GM13977 (cell line): ENCODE data around the gene SUN2.

ENCODE experiments used
- DNase-seq: peaks from one replicate; pipeline ENCODE4 v3.0.0; 2012; ENCODE audit warnings: low spot score
- in situ Hi-C: fragments of 300-500 bp; cut with MboI; formaldehyde crosslinking; loops from one replicate; pipeline ENCODE4 v1.12.0; 2022; ENCODE audit warnings: low sequenced_read_pairs, low pct_unique_long_range_greater_than_20kb, mixed read lengths, inconsistent platforms; ENCODE audit not compliant: unreplicated experiment
- TF ChIP-seq, protein P1 (sequence below): IDR thresholded peaks from 2 replicates; pipeline ENCODE4 v1.5.1; 2012; ENCODE audit warnings: mild to moderate bottlenecking, control low read depth; ENCODE audit not compliant: insufficient read depth; ENCODE audit errors: extremely low read depth, missing control alignments

SUN2 gene

DNA sequence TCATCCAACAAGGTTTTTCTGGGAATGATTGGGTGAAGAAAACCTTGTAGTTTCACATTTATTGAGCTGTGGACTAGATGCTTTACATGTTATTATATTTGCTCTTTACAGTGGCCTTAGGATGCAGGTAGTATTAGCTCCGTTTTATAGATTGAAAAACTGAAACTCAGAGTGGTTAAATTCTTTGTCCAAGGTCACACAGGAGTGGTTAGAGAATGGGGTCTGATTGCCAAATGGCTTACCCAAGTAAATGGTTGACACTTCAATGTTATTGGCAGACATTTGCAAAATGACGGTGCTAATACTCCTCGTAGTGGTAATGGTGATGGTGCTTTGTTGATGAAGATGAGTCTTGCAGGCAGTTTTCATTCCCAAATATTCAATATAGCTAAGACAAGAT is 47.8 kb downstream of the SUN2 start:
- TF ChIP-seq, protein P1, sequence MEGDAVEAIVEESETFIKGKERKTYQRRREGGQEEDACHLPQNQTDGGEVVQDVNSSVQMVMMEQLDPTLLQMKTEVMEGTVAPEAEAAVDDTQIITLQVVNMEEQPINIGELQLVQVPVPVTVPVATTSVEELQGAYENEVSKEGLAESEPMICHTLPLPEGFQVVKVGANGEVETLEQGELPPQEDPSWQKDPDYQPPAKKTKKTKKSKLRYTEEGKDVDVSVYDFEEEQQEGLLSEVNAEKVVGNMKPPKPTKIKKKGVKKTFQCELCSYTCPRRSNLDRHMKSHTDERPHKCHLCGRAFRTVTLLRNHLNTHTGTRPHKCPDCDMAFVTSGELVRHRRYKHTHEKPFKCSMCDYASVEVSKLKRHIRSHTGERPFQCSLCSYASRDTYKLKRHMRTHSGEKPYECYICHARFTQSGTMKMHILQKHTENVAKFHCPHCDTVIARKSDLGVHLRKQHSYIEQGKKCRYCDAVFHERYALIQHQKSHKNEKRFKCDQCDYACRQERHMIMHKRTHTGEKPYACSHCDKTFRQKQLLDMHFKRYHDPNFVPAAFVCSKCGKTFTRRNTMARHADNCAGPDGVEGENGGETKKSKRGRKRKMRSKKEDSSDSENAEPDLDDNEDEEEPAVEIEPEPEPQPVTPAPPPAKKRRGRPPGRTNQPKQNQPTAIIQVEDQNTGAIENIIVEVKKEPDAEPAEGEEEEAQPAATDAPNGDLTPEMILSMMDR: no peak
- DNase-seq: no peak
- in situ Hi-C loops: no loop called here

DNA sequence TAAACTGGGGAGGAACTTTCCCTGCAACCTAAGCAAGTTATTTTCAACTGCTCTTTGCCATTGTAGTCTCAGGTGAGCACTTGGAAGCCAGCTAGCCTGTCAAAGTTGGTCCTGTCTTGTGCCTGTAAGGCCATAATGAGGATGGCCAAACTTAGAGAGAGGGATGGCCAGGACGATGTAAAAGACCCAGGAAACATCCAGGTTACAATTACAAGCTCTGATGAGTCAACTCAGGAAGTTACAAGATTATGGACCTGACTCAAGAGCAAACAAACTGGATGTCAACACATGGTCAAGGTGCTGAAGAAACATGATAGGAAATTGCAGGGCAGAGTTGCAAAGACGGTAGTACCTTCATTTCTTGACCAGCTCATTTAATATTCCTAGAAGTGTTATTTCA is 48.5 kb downstream of the SUN2 start:
- TF ChIP-seq, protein P1: no peak
- in situ Hi-C loops: no loop called here
- DNase-seq: no peak

DNA sequence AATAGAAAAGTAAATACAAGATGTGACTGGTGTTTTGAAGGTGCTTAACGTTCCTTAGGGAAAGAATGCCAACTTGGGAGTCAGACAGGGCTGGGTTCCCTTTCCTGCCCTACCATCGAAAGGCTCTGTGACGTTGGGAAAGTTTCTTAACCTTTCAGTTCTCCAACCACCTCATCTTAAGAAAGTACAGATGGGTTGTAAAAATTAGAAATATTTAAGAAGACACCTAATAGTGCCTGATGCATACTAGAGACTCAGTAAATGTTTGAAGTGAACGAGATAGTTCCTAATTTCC is 49.0 kb downstream of the SUN2 start:
- no peak for DNase-seq
- in situ Hi-C loops: no loop called here
- TF ChIP-seq, protein P1: no peak

DNA sequence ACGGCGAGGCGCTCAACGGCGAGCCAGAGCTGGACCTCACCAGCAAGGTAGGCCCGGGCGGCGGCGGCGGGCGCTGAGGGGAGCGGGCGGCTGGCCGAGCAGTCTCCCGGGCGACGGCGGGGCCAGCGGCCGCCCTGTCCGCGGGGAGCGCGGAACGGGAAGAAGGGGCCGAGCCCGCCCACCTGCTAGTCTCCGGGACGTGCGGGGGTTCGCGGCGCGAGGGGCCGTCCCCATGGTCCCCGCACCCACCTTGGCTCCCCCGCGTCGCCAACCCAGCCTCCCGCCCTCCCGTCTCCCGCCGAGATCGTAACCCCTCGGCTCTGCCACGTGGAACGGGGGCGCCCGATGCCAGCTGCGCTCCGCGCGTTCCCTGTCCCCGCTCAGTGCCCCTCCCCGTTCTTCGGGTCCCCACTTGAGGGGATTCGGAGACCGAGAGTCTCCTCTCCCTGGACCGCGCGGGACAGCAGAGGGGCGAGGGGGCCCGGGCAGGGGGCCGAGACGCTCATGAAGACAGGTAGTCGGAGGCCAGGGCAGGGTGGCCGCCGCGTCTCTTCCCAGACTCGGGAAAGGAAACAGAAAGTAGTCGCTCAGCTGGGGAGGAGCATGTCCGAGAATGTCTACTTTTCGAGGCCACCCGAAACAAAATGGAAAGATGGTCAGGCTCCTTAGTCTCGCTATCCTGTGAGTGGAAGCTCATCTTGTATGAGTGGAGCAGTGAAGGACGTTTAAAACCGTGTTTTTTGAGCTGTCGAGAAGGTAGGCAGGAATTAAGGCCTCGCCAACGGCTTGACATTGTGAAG is 49.5 kb downstream of the SUN2 start:
- DNase-seq: no peak
- in situ Hi-C loops: no loop called here
- TF ChIP-seq, protein P1: no peak

DNA sequence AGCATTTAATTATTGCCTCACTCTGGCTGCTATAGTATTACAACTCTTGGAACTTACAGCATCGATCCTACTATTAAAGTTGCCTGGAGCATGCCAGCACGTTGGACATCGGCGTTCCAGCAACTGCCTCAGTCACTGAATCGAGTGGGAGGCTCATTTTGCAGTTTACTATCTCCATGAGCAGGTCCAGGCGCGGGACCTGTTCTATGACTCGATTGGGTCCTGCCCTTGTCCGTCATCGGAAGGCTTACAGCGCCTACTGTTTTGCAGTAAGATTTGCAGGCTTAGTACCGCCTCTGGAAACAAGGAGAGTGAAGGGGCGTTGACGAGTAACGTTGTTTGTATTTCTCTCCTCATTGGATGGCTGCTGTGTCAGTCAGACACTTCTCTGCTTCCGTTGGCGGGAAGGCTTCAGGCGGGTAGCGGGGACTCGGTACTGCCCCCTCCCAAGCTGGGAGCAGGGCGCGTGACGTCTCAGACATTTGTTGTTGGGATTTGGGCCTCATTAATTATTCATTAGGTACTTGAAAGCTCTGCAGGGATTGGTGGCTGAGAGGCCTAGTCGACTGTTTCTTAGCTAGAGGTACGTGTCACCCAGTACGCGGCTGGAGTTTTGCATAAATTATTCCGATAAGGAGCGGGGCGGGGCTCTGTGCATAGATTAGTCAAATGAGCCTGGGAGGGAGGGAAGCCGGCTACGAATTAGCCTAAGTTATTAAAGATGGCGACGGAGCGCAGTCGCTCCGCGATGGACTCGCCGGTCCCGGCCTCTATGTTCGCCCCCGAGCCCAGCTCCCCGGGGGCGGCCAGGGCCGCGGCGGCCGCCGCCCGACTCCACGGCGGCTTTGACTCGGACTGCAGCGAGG is 50.3 kb downstream of the SUN2 start, which contains the start of gene GTPBP1:
Gene GTPBP1, plus strand, starts transcription at position 710 of the 866 bp plus-strand sequence. Its CDS starts 12 bp downstream, at position 722.
- DNase-seq: peak; percentile 98
- TF ChIP-seq, protein P1: no peak
- in situ Hi-C loops: no loop called here

DNA sequence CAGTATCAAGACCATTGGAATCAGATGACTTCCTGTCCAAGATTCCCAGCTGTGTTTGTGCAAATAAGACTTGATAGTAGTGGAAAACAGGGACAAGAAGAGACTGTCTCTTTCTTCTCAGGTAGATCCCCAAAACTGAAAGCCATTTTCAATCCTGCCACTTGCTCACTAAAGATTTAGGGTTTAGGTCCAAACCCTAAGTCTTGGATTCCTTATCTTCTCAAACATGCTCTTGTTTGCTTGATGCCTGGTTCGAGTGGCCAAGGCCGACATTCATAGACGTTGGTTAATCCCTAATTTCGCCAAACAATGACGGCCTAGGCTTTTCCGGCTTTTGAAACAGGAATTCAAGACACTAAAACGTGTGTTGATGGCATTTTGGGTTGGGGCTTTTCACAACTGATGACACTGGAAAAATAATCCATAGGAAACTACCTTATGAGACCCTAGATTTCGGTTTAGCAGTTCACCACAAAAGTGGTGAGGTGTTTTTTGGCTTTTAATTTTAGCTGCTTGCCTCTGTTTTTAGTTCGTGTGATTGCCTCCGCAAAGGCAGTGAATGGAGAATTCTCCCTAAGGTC is 51.1 kb downstream of the SUN2 start:
- in situ Hi-C loops: no loop called here
- TF ChIP-seq, protein P1: no peak
- no peak for DNase-seq
